GM19035 (cell line): Measurements from ENCODE around the gene KLHL25.

ENCODE experiments used
- ATAC-seq: cut with Tn5 transposase; IDR thresholded peaks from one replicate; pipeline ENCODE4 v1.9.1; 2021; ENCODE audit not compliant: unreplicated experiment

KLHL25 gene

GRCh38 chr15:85749261-85750151 lies 45.2 kb downstream of the KLHL25 start:
- ATAC-seq: no peak

GRCh38 chr15:85748729-85749128 lies 46.0 kb downstream of the KLHL25 start:
- no peak for ATAC-seq

GRCh38 chr15:85748176-85748575 lies 46.5 kb downstream of the KLHL25 start:
- ATAC-seq: no peak

GRCh38 chr15:85746641-85747040 lies 48.1 kb downstream of the KLHL25 start:
- ATAC-seq: no peak

- ATAC-seq: no peak
Observed at GRCh38 chr15:85745525-85746150, 49.1 kb downstream of the KLHL25 start.

- no peak for ATAC-seq
Observed at GRCh38 chr15:85745023-85745422, 49.7 kb downstream of the KLHL25 start.

- ATAC-seq: no peak
Observed at GRCh38 chr15:85744579-85744978, 50.1 kb downstream of the KLHL25 start.

- ATAC-seq: no peak
Observed at GRCh38 chr15:85743392-85744055, 51.2 kb downstream of the KLHL25 start.

- ATAC-seq: no peak
Observed at GRCh38 chr15:85742186-85742821, 52.4 kb downstream of the KLHL25 start.

GRCh38 chr15:85741662-85742061 lies 53.1 kb downstream of the KLHL25 start:
- no peak for ATAC-seq

GRCh38 chr15:85741021-85741421 lies 53.7 kb downstream of the KLHL25 start:
- ATAC-seq: no peak

- ATAC-seq: no peak
Observed at GRCh38 chr15:85737061-85737460, 57.7 kb downstream of the KLHL25 start.

- ATAC-seq: no peak
Observed at GRCh38 chr15:85733416-85733815, 61.3 kb downstream of the KLHL25 start.

GRCh38 chr15:85730001-85730820 lies 64.5 kb downstream of the KLHL25 start:
- ATAC-seq: peak; percentile 63

- ATAC-seq: no peak
Observed at GRCh38 chr15:85727068-85727467, 67.7 kb downstream of the KLHL25 start.

GRCh38 chr15:85726454-85726853 lies 68.3 kb downstream of the KLHL25 start:
- ATAC-seq: no peak

GRCh38 chr15:85725564-85725963 lies 69.2 kb downstream of the KLHL25 start:
- ATAC-seq: no peak

GRCh38 chr15:85725019-85725418 lies 69.7 kb downstream of the KLHL25 start:
- no peak for ATAC-seq

- no peak for ATAC-seq
Observed at GRCh38 chr15:85723960-85724945, 70.5 kb downstream of the KLHL25 start.
